Measurements from ENCODE around the gene NBPF26.
"Not testable (repeated sequence)": the region's sequence is repeated elsewhere in the genome, so short reads cannot be mapped to it uniquely, and the experiment has no call there.

NBPF26 gene

GRCh38 chr1:120859615-120860234 is 136.0 kb downstream of the NBPF26 start:
- not testable (repeated sequence) for DNase-seq

GRCh38 chr1:120878206-120878605 is 154.5 kb downstream of the NBPF26 start:
- DNase-seq: not testable (repeated sequence)

- not testable (repeated sequence) for DNase-seq
Observed at GRCh38 chr1:120880056-120880455, 156.3 kb downstream of the NBPF26 start.

- DNase-seq: not testable (repeated sequence)
Observed at GRCh38 chr1:120881934-120882333, 158.2 kb downstream of the NBPF26 start.

Data from NCI-H2081 (cell line).